Right ventricle myocardium superior (tissue), 1 donor: Measurements from ENCODE around the gene TRIP6. TPM values are rescaled to one million over a fixed set of nuclear protein-coding genes. Genes with fewer than 3 reads are reported as not detected.
A peak's percentile ranks its signal among the peaks of the same experiment; 100 is the strongest.

Source experiments
- ATAC-seq: fragments of 200-7000 bp; cut with Tn5 transposase; one replicate; pipeline ENCODE4 v1.9.1; 2020; ENCODE audit warnings: mild to moderate bottlenecking; ENCODE audit not compliant: poor library complexity
- DNase-seq: peaks from one replicate; pipeline ENCODE4 v3.0.0-alpha.2; 2020
- intact Hi-C: fragments of 100-400 bp; cut with DNase I; formaldehyde crosslinking; loops from one replicate; pipeline ENCODE4 v1.11.2; 2022
- total RNA-seq: library from RNA; stranded (reverse); fragmentation: NEBNext Ultra II Directional; extraction: Animal tissue kit (Norgen Biotek cat#: 25700); gene quantifications from one replicate; pipeline ENCODE4 v1.2.1, GENCODE V29; 2021
- donor health status: DM: no; HTN: yes; CAD: no; lungs with severe emphysema.

The TRIP6 gene
- total RNA-seq, 1 donor from 2014 or later: 12.6 TPM

DNA sequence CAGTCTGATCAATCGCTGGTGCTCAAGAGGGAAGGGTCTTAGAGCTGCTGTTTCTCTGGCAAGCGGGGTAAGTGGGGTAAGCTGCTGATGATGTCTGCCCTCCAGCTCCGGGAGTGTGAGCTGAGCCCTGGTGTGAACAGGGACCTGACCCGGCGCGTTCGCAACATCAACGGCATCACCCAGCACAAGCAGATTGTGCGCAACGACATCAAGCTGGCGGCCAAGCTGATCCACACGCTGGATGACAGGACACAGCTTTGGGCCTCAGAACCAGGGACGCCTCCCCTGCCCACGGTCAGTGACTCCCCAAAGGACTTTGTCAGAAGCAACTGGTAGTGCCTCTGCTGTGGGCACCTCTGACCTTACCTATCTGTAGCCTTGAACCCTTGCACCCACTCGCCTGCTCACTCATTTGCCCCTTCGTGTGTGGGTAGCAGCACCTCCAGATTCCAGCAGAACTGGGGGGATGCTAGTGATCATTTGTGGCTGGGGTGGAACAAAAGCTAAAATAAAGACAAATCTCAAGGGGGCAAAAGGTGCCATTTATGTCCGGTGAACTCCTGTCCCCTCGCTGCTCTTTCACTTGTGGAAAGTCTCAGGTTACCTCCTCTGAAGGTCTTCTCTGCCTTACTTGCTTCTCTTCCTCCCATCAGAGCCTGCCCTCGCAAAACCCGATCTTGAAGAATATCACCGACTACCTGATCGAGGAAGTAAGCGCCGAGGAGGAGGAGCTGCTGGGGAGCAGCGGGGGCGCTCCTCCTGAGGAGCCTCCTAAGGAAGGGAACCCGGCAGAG, 19.2 kb downstream of the TRIP6 start:
- ATAC-seq: no peak
- intact Hi-C loops: no loop called here
- DNase-seq: no peak

DNA sequence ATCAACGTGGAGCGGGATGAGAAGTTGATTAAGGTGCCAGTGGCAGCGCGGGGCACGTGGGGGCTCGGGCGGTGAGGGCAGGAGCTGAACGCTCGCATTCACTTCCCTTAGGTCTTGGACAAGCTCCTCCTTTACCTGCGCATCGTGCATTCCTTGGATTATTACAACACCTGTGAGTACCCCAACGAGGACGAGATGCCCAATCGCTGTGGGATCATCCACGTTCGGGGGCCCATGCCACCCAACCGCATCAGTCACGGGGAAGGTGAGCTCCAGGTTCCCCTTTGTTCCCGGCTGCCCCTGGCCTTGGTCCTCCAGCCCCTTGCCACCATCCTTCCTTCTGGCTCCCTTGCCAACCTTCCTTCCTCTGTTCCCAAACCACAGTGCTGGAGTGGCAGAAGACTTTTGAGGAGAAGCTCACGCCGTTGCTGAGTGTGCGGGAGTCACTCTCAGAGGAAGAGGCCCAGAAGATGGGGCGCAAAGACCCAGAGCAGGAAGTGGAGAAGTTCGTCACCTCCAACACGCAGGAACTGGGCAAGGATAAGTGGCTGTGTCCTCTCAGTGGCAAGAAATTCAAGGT, 19.8 kb downstream of the TRIP6 start:
- ATAC-seq: no peak
- intact Hi-C loops: no loop called here
- no peak for DNase-seq

- no peak for ATAC-seq
- peak; percentile 68 for DNase-seq
- intact Hi-C loops: no loop called here
Measured at GRCh38 chr7:100887516-100888290, 20.5 kb downstream of the TRIP6 start.

DNA sequence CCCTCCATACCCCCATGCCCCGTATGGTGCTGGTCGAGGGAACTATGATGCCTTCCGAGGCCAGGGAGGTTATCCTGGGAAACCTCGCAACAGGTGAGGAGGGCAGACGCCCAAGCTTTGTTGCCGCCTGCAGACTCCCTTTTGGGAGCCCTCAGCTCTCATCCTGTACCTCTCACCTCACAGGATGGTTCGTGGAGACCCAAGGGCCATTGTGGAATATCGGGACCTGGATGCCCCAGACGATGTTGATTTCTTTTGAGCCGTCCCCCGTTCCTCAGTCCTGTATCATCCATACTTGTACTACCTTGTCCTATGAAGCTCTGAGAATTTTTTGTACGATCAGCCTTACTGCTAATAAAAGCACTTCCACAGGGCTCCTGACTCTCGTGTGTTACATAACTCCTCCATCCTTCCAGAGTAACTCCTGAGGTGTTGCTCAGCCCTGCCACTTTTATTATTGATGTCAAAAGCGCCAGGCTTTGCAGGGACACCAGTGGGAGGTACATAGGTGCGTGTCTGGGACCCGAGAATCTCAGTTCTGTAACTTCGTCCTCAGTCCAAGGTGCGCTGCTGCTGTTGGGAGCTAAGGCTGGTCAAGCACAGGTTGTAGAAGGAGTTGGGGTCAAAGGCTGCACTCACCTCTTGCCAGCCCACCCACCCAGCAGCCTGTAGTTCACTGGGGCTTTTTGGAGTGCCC, 21.3 kb downstream of the TRIP6 start:
- DNase-seq (no peak), ATAC-seq (no peak)
- intact Hi-C loops: no loop called here

DNA sequence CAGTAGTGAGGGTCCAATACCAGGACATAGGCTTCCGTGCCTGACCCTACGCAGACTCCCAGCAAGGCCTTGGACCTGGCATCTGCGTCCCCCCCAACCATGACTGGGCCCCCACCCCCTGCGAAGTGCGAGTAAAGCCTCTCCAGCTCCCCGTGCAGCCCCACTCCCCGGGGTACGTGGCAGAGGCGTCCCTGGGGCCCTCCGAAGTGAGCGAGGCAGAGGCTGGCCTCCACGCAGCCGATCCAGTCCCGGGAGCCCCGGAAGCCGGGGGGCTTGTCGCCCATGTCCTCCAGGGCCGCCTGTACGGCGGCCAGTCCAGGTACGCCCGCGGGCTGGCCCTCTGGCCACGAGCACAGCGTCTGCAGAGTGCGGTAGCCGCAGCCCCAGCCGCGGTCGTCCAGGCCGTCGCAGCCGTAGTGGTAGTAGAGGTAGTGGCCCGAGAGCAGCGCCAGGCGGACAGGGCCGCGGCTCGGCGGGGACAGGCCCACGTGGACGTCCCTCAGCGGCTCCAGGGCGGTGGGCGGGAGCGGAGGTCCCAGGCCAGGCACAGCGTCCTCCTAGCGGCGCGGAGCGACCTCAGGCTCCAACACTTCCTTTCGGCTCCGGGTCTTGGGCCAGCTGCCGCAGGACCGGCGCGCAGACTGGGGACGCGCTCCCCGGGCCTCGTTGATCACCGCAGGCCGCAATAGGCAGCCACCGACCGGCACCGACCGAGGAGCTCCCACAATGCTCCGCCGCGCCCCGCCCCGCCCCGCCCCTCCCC, 22.0 kb downstream of the TRIP6 start, which contains the start of gene UFSP1:
Gene UFSP1 (minus strand): TSS at position 728 of the 763 bp plus-strand sequence. CDS start 444 bp downstream, at position 284.
- intact Hi-C loops: no loop called here
- ATAC-seq: peak; percentile 57
- no peak for DNase-seq

DNA sequence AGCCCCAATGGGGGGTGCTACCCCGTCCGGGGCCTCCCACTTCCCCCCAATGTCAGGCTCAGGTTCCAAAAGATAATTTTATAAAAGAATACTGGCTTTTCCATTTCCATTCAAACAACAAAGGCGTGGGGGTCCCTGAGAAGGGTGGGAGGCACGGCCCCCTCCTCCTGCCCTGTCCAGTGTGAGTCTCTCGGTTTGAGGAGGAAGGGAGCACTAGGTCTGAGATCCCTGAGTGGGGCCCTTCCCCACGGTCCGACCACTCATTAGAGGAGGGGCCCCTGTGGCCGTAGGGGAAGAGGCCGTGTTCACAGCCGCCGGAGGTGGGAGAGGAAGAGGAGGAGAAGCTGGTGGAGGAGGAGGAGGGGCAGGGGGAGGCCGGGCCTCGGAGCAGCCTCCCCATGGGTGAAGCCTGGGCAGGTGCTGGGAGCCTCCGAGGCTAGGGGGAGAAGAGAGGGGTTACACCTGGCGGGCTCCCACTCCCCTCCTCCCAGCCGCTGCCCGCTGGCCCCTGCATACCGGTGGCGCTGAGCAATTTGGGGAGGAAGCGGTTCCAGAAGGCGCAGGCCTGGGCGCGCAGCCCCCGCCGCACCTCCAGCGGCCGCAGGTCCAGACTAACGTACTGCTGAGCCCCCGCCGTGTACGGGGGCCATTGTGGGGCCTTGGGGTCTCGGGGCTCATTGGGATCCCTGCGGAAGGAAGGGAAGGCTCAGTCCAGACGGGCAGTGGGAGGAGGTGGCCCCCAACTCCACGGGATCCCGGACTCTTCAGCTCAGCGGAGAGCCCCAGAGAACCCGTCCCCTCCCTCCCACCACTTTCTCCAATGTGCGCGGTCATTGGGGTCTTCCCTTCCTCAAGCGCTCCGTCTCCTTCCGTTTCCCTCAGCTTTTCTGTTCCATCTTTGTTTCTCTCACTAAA, 23.7 kb downstream of the TRIP6 start:
- intact Hi-C loops: loop anchor here (5.0 to 10.0 kb wide), 2 partner anchors 186 to 244 kb away; no protein-coding TSS in a partner anchor
- DNase-seq: no peak

DNA sequence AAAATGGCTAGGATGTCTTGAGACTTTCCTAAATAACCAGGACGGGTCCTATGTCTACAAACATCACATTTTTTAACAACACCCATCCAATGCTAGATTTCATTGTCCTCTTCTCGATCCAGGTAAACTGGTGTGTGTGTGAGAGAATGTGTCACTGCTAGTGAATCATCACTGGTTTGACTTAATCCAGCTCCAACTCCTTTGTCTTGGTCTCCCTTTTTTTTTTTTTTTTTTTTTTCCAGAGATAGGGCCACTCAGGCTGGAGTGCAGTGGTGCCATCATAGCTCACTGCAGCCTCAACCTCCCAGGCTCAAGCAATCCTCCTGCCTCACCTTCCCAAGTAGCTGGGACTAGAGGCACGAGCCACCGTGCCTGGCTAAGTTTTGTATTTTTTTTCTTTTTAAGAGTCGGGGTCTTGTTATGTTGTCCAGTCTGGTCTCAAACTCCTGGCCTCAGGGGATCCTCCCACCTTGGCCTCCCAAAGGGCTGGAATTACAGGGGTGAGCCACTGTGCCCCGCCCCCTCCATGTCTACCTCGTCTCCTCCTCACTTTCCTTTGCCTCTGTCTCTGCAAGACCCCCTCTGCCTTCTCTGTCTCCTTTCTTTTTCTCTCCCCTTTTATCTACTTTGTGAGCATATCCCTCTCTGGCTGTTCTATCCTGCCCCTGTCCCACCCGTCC, 24.5 kb downstream of the TRIP6 start:
- intact Hi-C loops: loop anchor here (5.0 to 10.0 kb wide), 2 partner anchors 186 to 243 kb away; no protein-coding TSS in a partner anchor
- DNase-seq: no peak

More for the DNA sequence above, 23.7 kb downstream of the TRIP6 start:
- no peak for ATAC-seq

GRCh38 chr7:100892364-100893317, 25.5 kb downstream of the TRIP6 start:
- peak; percentile 33 for DNase-seq
- ATAC-seq: no peak
- intact Hi-C loops: loop anchor here (5.0 to 10.0 kb wide), 2 partner anchors 185 to 242 kb away; no protein-coding TSS in a partner anchor

More for the DNA sequence above, 24.5 kb downstream of the TRIP6 start:
- ATAC-seq: no peak

GRCh38 chr7:100893318-100893895, 26.2 kb downstream of the TRIP6 start:
- no peak for ATAC-seq
- intact Hi-C loops: loop anchor here (5.0 to 10.0 kb wide), 2 partner anchors 184 to 241 kb away; no protein-coding TSS in a partner anchor
- no peak for DNase-seq

- intact Hi-C loops: loop anchor here (5.0 to 10.0 kb wide), 2 partner anchors 183 to 241 kb away; no protein-coding TSS in a partner anchor
- ATAC-seq (no peak), DNase-seq (no peak)
Measured at GRCh38 chr7:100893910-100894721, 26.9 kb downstream of the TRIP6 start.

DNA sequence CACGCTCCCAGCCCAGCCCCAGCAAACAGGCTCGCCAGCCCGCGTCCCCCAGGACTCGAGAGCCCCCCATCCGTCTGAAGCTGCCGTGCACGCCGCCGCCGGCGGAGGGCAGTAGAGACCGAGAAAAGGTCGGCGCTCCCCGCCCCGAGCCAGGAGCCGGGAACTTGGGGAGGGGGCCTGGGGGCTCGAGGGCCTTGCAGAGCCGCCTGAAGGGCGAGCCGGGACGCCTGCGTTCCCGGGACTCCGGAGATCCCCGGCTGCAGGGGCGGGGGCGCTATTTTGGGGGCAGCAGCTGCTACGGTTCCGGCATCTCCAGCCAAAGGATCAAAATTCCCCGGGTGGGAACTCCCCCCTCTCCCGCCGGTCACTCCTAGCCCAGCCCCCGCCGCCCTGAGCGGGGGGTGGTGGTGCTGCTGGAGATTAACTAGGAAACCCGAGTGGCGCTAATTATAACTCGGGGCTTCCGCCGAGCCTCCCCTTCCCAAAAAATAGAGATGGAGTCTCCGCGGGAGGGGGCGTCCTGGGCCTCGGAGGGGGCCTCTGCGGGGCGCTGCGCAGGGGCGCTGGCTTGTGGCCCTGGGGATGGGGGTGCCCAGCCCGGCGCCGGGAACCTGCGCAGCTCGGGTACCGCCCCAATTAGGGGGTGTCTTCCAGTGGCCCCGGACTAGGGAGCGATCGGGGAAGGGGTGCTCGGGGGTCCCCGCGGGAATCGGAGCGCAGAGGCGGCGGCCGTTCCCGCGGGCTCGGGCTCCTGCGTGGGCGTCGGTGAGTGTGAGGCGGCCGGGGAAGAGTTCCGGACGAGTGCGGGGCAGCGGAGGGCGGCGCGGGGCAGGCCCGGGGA, 27.9 kb downstream of the TRIP6 start:
- peak; percentile 65 for DNase-seq
- ATAC-seq: peak; percentile 4
- intact Hi-C loops: loop anchor here (5.0 to 10.0 kb wide), 2 partner anchors 182 to 240 kb away; no protein-coding TSS in a partner anchor

GRCh38 chr7:100895701-100895955, 28.4 kb downstream of the TRIP6 start, which contains the start of gene ACHE:
ACHE (minus strand) TSS chr7:100895888; CDS start chr7:100894232, 1,656 bp downstream.
- intact Hi-C loops: loop anchor here (10.0 kb wide), 1 partner anchor 239 kb away; no protein-coding TSS in a partner anchor
- DNase-seq: no peak
- ATAC-seq: peak; percentile 13
